Caki2 (cell line): ENCODE measurements around the gene LDLRAD4. TPM values are rescaled to one million over a fixed set of nuclear protein-coding genes. Genes with fewer than 3 reads are reported as not detected.

Experiments used
- DNase-seq: peaks from one replicate; pipeline ENCODE4 v3.0.0-alpha.2; 2015; ENCODE audit warnings: low read depth
- in situ Hi-C: cut with HindIII; loops from 2 replicates; pipeline ENCODE4 v1.10.0; 2016; ENCODE audit warnings: low sequenced_read_pairs, low pct_unique_long_range_greater_than_20kb, mixed read lengths
- total RNA-seq: library from RNA; depleted of rRNA; stranded (reverse); fragments of >200 nt; shearing (Covaris generic); gene quantifications from 2 replicates; pipeline ENCODE4 v1.2.3, GENCODE V29; 2014; ENCODE audit warnings: low replicate concordance

Gene LDLRAD4
- total RNA-seq, 1 experiment from 2014 or later, result 0.44 TPM

DNA sequence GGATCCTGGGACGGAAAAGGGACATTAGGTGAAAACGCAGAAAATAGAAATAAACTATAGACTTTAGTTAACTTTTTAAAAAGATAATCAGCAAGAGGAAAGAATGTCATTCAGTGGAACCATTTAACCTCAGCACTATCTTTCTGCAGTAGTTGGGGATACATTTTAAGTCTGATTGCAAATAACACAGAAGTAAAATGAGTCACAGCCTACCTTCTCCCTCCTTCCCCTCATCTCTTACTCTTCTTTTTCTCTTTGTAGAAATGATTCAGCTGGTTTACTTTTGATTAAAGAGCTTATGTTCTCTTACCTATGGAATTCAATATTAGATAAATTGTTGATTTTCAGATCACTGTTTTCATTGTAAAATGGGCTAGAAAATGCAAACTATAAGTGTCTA lies 336.6 kb downstream of the LDLRAD4 start:
- no peak for DNase-seq
- in situ Hi-C loops, result no loop called here

DNA sequence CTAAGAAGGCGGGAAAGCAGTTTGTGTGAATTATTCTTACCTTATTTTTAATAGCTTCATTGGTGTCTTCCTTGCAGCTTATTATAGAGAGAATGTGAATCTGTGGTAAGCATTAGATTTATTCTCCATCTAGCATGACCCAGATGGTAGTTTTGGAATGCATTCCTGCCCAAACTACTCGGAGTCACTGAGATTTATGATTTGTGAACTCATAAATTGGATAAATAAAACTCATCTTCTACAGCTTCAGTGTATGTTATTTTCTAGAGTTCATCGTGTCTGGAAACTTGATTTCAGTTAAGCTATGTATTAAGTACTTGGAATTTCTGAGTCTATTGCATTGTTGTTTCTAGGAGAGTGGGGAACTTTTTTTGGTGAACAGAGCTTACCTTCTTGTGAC lies 337.3 kb downstream of the LDLRAD4 start:
- in situ Hi-C loops, result no loop called here
- DNase-seq, result no peak

- no peak for DNase-seq
- in situ Hi-C loops, result no loop called here
These were observed 337.9 kb downstream of the LDLRAD4 start for GRCh38 chr18:13556502-13556901.

GRCh38 chr18:13558124-13558523 lies 339.6 kb downstream of the LDLRAD4 start:
- peak; percentile 16 for DNase-seq
- in situ Hi-C loops, result no loop called here

DNA sequence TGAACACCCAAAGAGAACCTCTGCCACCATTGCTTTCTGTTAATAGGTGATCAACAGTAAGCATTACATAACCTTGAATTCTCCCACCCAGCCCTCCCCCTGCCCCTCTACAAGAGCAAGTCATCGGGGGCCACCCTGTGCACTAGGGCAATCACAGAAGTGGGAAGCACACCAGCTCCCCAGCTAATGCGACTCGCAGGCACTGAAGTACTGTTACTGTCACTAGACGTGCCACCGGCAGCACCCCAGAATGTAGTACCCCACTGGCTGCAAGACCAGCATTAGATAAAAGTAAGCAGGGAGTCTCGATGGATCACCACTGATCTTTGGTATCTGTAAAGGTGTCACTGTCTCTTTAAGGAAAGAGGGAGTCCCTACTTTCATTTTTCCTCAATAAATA lies 340.2 kb downstream of the LDLRAD4 start:
- no peak for DNase-seq
- in situ Hi-C loops, result no loop called here

DNA sequence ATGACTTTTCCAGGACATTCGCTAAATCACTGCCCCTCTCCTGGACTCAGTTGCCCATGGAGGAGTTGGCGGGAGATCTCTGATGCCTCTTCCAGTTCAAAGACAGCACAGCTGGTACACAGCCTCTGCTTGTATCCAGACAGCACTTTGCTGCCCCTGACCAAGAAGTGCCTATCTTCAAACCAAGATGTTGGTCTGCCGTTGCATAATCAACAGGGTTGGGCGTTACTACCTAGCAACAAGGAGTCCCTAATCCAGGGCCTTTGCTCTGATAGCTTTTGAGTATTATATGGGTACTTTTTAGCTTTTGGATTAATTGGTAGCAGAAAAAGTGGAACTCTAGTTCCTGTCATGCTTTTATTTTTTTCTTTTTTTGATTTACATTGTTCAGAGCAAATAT lies 341.2 kb downstream of the LDLRAD4 start:
- in situ Hi-C loops, result no loop called here
- DNase-seq, result no peak

- DNase-seq, result no peak
- in situ Hi-C loops, result no loop called here
These were observed 341.7 kb downstream of the LDLRAD4 start for GRCh38 chr18:13560306-13560705.

DNA sequence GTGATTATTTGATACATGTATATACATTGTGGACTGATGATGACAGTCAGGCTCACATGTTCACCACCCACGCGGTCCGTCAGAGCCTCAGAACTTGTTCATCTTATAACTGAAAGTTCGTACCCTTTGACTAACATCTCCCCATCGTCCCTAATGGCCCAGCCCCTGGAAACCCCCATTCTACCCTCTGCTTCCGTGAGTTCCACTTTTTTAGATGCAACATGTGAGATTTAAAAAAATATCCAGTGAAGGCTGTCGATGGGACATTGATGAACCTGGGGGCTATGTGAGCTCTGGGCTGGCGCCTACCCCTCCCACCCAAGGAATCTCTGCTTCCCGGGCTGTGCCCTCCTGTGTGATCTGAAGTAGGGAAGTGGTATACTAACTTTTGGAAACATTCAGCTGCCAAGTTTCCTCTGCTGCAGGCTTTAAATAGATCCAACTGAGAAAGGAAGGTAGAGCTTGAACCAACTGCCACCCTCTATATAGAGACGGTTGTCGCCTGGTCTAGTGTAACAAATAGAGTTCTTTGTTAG lies 344.0 kb downstream of the LDLRAD4 start:
- in situ Hi-C loops, result no loop called here

GRCh38 chr18:13563390-13563805 lies 344.8 kb downstream of the LDLRAD4 start:
- in situ Hi-C loops, result no loop called here

More for the DNA sequence above, 344.0 kb downstream of the LDLRAD4 start:
- DNase-seq, result no peak

GRCh38 chr18:13564579-13564978 lies 346.0 kb downstream of the LDLRAD4 start:
- in situ Hi-C loops, result no loop called here
- no peak for DNase-seq

More at GRCh38 chr18:13563390-13563805, 344.8 kb downstream of the LDLRAD4 start:
- DNase-seq, result no peak

DNA sequence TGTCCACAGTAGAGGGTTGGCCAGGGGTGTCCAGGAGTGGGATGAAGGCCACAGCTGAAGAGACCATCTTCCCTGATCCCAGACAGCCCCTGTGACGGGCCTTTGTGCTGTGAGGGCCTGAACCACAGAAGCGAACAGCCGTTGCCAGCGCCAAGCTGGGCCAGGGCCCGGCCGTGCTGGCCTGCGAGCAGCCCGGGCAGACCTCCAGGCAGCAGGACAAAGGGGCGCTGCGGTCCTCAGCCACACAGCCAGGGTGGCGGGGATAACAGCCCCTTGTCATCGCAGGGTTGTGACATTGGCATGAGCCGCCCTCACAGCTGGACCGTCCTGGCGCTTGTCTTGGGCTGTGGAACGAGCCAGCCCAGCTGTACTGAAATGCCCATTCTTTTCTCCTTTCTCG lies 346.7 kb downstream of the LDLRAD4 start:
- DNase-seq, result no peak
- in situ Hi-C loops, result no loop called here

- DNase-seq, result no peak
- in situ Hi-C loops, result no loop called here
These were observed 348.6 kb downstream of the LDLRAD4 start for GRCh38 chr18:13566941-13567746.

GRCh38 chr18:13568443-13569392 lies 350.2 kb downstream of the LDLRAD4 start:
- in situ Hi-C loops, result no loop called here

DNA sequence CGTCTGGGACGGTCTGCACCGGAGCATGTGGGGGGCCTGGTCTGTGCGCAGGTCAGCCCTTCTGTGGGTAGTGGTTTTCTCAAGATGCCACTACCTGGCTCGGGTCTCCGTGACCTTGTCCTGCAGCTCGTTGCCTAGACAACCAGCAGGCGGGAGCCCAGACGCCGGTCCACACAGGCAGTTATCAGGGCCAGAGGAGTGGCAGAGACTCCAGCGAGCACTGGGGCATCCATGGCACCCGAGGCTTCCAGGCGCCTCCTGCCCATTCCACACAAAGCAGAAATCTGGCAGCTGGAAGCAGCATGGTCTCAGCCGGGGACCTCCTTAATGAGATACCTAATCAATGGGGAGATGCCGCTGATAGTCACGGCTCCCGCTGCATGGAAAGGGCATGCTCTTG lies 351.7 kb downstream of the LDLRAD4 start:
- DNase-seq, result no peak
- in situ Hi-C loops, result no loop called here

More at GRCh38 chr18:13568443-13569392, 350.2 kb downstream of the LDLRAD4 start:
- DNase-seq, result no peak

DNA sequence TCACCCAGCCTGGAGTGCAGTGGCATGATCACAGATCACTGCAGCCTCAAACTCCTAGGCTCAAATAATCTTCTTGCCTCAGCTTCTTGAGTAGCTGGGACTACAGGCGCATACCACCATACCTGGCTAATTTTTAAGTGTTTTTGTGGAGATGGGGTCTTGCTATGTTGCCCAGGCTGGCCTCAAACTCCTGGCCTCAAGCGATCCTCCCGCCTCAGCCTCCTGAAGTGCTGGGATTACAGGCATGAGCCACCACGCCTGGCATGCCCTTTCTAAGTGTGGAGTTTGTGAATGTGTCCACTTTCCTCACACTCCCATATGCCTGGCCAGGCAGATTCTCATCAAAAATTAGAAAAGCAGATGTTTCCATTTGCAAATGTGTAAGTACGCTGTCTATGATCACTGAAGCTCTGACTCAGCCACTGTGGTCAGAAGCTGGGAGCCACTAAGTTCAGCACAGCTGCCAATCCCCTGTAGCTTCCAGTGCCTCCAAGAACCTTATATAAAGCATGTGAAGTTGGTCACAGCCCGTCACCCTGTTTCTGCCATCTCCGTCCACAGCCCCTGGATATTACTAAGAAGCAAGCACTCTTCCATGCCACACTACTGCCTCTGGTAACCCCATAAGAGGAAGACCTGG lies 352.4 kb downstream of the LDLRAD4 start:
- in situ Hi-C loops, result no loop called here
- no peak for DNase-seq

DNA sequence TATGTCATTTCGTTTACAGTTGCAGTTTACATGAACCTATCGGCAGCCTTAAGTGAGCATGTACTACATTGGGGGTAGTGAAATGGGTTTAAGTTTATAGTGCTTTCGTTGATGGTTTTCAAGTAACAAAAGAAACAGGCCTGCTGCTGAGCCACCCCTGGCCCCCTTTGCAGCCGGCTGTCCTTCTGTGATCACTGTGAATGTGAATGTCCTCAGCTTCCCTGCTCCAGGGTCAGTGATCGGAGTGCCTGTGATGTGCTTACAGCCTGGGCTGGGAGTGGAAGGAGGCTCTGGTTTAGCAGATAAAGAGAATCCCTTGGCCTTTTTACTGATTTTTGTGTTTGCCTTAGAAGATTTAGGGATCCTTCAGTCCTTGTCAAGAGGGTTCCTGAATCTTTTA lies 353.6 kb downstream of the LDLRAD4 start:
- in situ Hi-C loops, result no loop called here
- DNase-seq, result no peak

- DNase-seq, result no peak
- in situ Hi-C loops, result no loop called here
These were observed 354.2 kb downstream of the LDLRAD4 start for GRCh38 chr18:13572721-13573120.

GRCh38 chr18:13573750-13574149 lies 355.2 kb downstream of the LDLRAD4 start:
- no peak for DNase-seq
- in situ Hi-C loops, result no loop called here
